Activated CD8-positive, alpha-beta memory T cell treated with anti-CD3 and anti-CD28 coated beads, Interleukin-2, amount 10 ng/mL, durations not matched to agents 7 days and 5 days (primary cell): Measurements from ENCODE around the gene CMTM7. TPM values are rescaled to one million over a fixed set of nuclear protein-coding genes. Genes with fewer than 3 reads are reported as not detected.

Source experiments
- ATAC-seq: fragments of 150-1000 bp; cut with Tn5 transposase; one replicate; pipeline ENCODE4 v1.10.0; 2021; ENCODE audit warnings: moderate library complexity
- CTCF ChIA-PET: fragments of 350-600 bp; sonication (Branson Sonifier 250); formaldehyde crosslinking; loops from one replicate; lab custom pipeline; 2021; ENCODE audit warnings: antibody characterized with exemption; lab: Charles Lee
- DNase-seq: peaks from one replicate; pipeline ENCODE4 v3.0.0-alpha.2; 2020
- H3K27ac Mint-ChIP-seq: one replicate; pipeline ENCODE4 v1.8.0; 2021; ENCODE audit warnings: mild to moderate bottlenecking, mixed read lengths
- H3K27me3 Mint-ChIP-seq: one replicate; pipeline ENCODE4 v1.8.0; 2021; ENCODE audit warnings: mixed read lengths
- H3K36me3 Mint-ChIP-seq: one replicate; pipeline ENCODE4 v1.8.0; 2021; ENCODE audit warnings: mild to moderate bottlenecking, mixed read lengths
- H3K4me1 Mint-ChIP-seq: one replicate; pipeline ENCODE4 v1.8.0; 2021; ENCODE audit warnings: mixed read lengths
- H3K4me3 Mint-ChIP-seq: one replicate; pipeline ENCODE4 v1.8.0; 2021; ENCODE audit warnings: mild to moderate bottlenecking, moderate library complexity, mixed read lengths
- H3K9me3 Mint-ChIP-seq: one replicate; pipeline ENCODE4 v1.8.0; 2022; ENCODE audit warnings: low read depth, mixed read lengths
- total RNA-seq, 2 experiments: library from RNA; stranded (reverse); gene quantifications; one replicate each; pipeline ENCODE4 v1.2.3, GENCODE V29; 2021

The CMTM7 gene
- total RNA-seq, 2 experiments from 2014 or later, result 42.6 to 49.8 TPM

DNA sequence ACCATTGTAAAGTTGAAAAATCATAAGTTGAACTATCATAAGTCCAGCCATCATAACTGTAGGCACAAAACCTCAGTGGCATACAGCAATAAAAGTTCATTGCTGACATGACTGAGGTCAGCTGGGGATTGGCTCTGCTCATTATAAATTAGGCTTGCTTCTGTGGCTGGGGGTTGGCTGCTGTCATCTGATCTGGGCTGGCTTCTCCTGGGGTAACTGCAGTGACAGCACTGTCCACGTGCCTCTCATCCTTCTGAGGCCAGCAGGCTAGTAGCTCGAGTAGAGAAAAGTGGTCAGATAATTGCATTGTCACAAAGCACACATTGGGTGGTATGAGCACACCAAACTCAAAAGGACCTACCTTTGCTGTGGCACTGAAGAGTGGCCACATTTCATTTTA, 31.3 kb downstream of the CMTM7 start:
- Mint-ChIP-seq H3K4me1 (peaks cover 89% of the 10 kb centered on the region), H3K9me3 (no peaks in the 10 kb centered on the region), H3K27me3 (no peaks in the 10 kb centered on the region), H3K36me3 (peaks cover 10% of the 10 kb centered on the region), H3K4me3 (peak overlapping the region; percentile 66), H3K27ac (peak overlapping the region; percentile 93)
- CTCF ChIA-PET, result interaction anchor here (0.8 to 5.7 kb wide), 9 partner anchors 10 to 47 kb away, joined by 3 to 40 read pairs (median 4); partner anchors contain the start of gene CMTM7
- ATAC-seq (peak; percentile 8), DNase-seq (peak; percentile 63)

DNA sequence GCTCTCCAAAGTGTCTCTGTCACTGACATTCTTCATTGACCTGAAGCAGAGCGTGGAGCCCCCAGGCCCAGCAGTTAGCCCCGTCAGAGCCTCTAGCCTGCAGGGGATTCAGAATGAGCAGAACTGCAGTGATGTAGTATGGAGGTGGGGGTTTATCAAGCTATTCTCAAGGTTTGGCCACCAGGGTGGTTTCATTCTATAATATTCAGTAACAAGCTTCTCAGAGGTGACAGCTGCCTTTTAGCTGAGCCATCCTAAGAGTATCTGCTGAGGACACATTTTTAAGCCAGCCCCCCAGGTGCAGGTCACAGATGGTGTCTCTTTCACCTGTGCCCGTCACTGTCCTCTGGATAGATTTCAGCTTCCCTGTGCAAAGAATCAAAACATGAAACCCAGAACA, 31.9 kb downstream of the CMTM7 start:
- DNase-seq (no peak), ATAC-seq (peak; percentile 15)
- H3K27me3 Mint-ChIP-seq, result no peaks in the 10 kb centered on the region
- H3K4me1 Mint-ChIP-seq, result peaks cover 93% of the 10 kb centered on the region
- H3K9me3 Mint-ChIP-seq, result no peaks in the 10 kb centered on the region
- peak overlapping the region; percentile 66 for H3K4me3 Mint-ChIP-seq
- peak overlapping the region; percentile 93 for H3K27ac Mint-ChIP-seq
- CTCF ChIA-PET, result interaction anchor here (0.8 to 5.7 kb wide), 11 partner anchors 9 to 48 kb away, joined by 3 to 40 read pairs (median 4); partner anchors contain the start of gene CMTM7
- H3K36me3 Mint-ChIP-seq, result peaks cover 8% of the 10 kb centered on the region

DNA sequence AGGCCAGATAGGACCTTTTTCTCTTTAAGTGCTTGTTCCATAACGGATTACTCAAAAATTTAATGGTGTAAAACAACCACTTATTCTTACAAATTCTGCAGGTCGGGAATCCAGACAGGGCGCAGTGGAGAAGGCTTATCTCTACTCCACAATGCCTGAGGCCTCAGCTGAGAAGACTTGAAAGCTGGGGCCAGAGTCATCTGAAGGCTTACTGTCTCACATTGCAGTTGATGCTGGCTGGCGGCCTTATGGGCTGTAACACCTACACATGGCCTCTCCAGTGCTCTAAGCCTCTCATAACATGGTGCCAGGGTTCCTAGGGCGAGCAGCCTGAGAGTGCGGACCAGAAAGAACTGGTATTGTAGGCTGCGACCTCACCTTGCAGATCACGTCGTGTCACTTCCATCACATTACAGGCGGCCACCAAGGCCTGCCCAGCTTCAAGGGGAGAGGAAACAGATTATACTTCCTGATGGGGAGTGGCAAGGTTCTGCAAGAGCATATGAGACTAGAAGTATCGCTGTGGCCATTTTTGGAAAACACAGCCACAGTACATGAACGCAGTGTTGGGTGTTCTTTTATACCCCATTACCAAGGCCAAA, 32.4 kb downstream of the CMTM7 start:
- no peaks in the 10 kb centered on the region for H3K9me3 Mint-ChIP-seq
- H3K4me1 Mint-ChIP-seq, result peaks cover 94% of the 10 kb centered on the region
- H3K27ac Mint-ChIP-seq, result peak overlapping the region; percentile 93
- peak; percentile 78 for DNase-seq
- H3K36me3 Mint-ChIP-seq, result peaks cover 5% of the 10 kb centered on the region
- H3K27me3 Mint-ChIP-seq, result no peaks in the 10 kb centered on the region
- CTCF ChIA-PET, result interaction anchor here (0.6 to 5.7 kb wide), 16 partner anchors 9 to 262 kb away, joined by 3 to 40 read pairs (median 5); partner anchors contain the start of gene CMTM7
- ATAC-seq, result peak; percentile 64
- peak overlapping the region; percentile 66 for H3K4me3 Mint-ChIP-seq

DNA sequence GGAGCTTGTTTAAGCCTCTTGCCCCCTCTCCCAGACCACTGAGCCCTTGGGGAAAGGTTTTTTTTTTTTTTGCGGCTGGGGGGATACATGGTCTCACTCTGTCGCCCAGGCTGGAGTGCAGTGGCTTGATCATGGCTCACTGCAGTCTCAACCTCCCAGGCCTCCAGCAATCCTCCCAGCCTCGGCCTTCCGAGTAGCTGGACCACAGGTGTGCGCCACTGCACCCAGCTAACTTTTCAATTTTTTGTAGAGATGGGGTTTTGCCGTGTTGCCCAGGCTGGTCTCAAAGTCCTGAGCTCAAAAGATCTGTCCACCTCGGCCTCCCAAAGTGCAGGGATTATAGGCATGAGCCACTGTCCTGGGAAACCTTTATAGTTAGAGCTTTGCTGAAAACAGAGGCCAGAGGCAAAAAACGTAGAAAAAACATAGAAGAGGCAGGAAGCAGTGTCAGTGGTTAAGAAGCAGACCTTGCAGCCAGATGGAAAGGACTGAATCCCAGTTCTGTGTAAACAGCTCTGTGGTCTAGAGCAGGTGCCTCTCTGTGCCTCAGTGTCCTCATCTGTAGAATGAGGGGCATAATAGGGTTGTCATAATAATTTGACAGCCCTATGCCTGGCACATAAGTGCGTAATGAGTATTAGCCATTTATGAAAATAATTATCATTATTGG, 33.1 kb downstream of the CMTM7 start:
- H3K9me3 Mint-ChIP-seq, result no peaks in the 10 kb centered on the region

DNA sequence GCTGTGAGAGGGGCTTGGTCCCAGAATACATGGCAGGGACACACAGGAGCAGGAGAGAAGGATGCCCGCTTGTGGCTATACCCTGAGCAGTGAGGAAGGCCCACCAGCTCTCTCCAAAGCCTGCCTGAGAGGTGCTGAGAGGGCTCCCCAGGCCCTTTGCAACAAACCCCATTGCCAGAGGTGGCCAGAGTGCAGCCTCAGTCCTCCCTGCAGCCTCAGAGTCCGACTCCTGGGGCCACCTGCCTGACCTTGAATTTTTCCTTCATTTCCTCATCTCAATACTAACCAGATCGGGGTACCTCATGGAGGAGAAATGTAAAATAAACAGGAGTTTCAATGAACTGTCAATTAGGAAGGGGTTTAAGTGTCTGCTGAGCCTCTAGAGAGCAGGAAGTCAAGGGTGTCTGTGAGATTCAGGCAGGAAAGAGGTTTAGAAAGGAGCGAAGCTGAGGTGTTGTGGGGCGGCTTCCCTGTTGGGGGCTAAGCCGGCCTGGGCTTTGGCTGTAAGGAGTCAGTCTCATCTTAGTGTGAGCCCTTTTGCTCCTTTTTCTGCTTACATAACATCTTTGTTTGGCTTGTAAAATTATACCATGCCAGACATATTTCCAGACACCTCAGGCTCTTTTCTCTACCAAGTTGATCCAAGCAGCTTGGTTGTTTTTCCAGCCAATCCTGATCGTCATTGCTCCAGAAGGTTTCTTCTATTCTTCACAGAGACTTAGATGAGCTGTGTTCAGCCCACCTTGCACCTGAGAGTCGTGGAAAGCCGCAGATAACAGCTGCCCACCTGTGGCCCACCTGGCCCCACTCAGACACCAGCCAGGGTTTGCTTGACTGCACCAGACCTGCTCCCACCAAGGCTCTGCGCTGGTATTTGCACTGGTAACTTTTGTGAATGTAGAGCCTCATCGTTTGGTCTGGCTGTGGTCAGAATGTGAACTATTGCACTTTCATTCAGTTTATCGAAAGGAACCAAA, 36.7 kb downstream of the CMTM7 start:
- peaks cover 5% of the 10 kb centered on the region for H3K36me3 Mint-ChIP-seq
- H3K27ac Mint-ChIP-seq, result peak overlapping the region; percentile 99
- peak overlapping the region; percentile 61 for H3K4me3 Mint-ChIP-seq

More for the DNA sequence above, 33.1 kb downstream of the CMTM7 start:
- DNase-seq, result no peak
- Mint-ChIP-seq H3K27ac (peak overlapping the region; percentile 93), H3K36me3 (peaks cover 3% of the 10 kb centered on the region), H3K27me3 (no peaks in the 10 kb centered on the region), H3K4me1 (peaks cover 90% of the 10 kb centered on the region), H3K4me3 (peak overlapping the region; percentile 66)
- ATAC-seq, result no peak
- CTCF ChIA-PET, result interaction anchor here (0.6 to 5.7 kb wide), 16 partner anchors 8 to 262 kb away, joined by 3 to 40 read pairs (median 7); partner anchors contain the start of gene CMTM7

DNA sequence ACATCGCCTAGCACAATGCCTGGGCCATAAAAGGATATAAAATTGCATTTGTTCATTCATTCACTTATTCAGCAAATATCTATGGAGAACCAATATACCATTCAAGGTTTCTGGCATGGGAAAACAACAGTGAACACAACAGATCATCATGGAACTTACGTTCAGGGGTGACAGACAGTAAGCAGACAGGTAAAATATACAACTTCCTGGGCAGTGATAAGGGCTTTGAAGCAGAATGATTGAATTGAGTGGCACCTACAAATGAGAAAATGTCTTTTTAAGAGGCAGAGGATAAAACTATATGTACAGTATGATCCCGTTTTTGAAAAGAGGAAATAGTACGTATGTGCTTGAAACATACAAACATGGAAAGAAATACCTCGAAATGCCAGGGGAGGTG, 39.2 kb downstream of the CMTM7 start:
- Mint-ChIP-seq H3K36me3 (peaks cover 5% of the 10 kb centered on the region), H3K27me3 (no peaks in the 10 kb centered on the region), H3K9me3 (no peaks in the 10 kb centered on the region), H3K4me3 (peak overlapping the region; percentile 0), H3K4me1 (peaks cover 87% of the 10 kb centered on the region), H3K27ac (peak overlapping the region; percentile 99)
- ATAC-seq, result no peak
- no peak for DNase-seq
- CTCF ChIA-PET, result no interaction called here

More for the DNA sequence above, 36.7 kb downstream of the CMTM7 start:
- ATAC-seq, result peak; percentile 50
- CTCF ChIA-PET, result interaction anchor here (0.6 to 3.5 kb wide), 14 partner anchors 8 to 40 kb away, joined by 3 to 18 read pairs (median 4); partner anchors contain the start of gene CMTM7
- H3K9me3 Mint-ChIP-seq, result no peaks in the 10 kb centered on the region
- no peaks in the 10 kb centered on the region for H3K27me3 Mint-ChIP-seq
- DNase-seq, result peak; percentile 75
- H3K4me1 Mint-ChIP-seq, result peaks cover 91% of the 10 kb centered on the region

DNA sequence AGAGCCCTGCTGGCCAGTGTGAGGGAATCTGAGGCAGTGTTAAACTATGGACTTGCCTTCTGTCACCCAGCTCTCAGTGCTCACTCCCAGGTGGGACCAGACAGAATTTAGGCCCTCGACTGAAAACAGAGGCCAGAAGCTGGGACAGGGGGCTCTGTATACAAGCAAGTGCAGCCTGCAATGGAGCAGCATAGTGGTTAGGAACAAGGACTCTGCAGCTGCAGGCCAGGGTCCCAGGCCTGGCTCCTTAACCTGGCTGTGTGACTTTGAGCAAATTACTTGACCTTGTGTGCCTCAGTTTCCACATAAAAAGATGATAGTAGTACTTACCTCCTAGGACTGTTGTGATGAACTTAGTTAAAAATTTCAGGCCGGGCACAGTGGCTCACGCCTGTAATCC, 39.8 kb downstream of the CMTM7 start:
- H3K27ac Mint-ChIP-seq, result peak overlapping the region; percentile 99
- no peak overlapping the region for H3K4me3 Mint-ChIP-seq
- CTCF ChIA-PET, result interaction anchor here (2.9 to 3.3 kb wide), 2 partner anchors 34 to 36 kb away, joined by 21 to 24 read pairs; no protein-coding TSS in a partner anchor
- ATAC-seq (no peak), DNase-seq (no peak)
- H3K4me1 Mint-ChIP-seq, result peaks cover 88% of the 10 kb centered on the region
- H3K9me3 Mint-ChIP-seq, result no peaks in the 10 kb centered on the region
- no peaks in the 10 kb centered on the region for H3K27me3 Mint-ChIP-seq
- H3K36me3 Mint-ChIP-seq, result peaks cover 4% of the 10 kb centered on the region

DNA sequence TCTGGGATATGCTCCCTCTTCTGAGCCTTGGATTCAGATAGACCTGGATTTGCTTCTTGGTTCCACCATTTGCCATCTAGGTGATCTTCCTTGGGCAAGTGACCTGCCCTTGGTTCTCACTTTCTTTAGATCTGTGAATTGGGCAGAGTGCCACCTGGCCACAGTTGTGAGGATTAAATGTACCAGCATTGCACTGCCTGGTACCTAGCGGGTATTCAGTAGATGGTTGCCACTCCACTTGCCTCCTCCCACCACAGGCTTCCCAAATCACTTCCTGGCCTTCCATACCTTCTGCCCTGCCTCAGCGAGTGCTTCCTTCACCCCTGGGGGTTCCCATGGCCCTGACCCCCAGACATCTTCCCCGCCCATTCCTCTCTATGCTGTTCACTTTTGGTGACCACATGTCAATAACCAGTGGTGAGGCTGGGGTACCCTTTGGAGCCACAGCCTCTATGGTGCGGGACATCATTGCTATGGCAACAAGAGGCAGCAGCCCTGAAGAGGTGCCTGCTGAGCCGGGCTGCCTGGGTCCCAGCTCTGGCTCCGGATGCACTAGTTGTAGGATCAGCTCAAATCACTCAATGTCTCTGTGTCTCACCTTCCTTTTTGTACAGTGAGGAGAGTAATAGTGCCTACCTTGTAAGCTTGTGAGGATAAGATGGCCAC, 40.5 kb downstream of the CMTM7 start:
- CTCF ChIA-PET, result interaction anchor here (0.7 to 3.3 kb wide), 10 partner anchors 9 to 57 kb away, joined by 3 to 24 read pairs (median 11); no protein-coding TSS in a partner anchor
- Mint-ChIP-seq H3K27me3 (no peaks in the 10 kb centered on the region), H3K4me3 (peak overlapping the region; percentile 70), H3K9me3 (no peaks in the 10 kb centered on the region), H3K4me1 (peaks cover 90% of the 10 kb centered on the region), H3K36me3 (peaks cover 4% of the 10 kb centered on the region), H3K27ac (peak overlapping the region; percentile 99)
- DNase-seq (peak; percentile 68), ATAC-seq (peak; percentile 37)

DNA sequence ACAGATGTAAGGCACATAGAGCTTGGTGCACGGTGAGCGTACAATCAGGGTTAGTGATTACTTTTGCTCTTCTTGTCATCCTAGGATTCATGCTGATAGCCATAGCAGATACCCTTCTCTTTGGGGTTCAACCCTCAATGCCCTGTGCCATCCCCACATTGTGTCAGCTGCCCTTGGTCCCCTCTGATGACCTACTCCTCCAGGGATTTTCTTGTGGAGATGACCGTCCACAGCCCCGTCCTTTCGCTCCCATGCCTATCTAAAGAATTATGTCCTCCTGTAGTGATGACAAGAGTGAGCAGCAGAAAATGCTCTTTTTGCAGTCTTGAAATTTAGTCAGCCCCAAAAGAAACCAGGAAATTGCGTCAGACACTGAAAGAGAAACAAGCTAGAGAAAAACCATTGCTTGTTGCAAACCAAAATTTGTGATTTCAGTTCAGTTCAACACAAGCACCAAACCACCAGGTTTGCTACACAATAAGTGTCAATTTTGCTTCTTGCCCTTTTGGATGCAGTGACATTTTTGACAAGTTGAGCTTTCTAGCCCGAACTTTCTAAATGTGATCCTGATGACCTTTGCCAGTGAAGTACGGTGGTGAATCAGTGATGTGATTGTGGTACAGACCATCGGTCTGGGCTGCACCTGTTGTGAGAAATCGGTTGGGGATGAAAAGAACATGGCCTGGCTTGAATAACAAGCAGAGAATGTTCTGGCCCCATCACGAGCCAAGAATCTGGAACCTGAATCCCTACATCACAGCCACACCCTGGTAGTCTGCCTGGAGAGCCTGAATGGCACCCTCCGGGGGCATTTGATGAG, 41.3 kb downstream of the CMTM7 start:
- ATAC-seq, result peak; percentile 48
- CTCF ChIA-PET, result interaction anchor here (1.0 to 3.3 kb wide), 10 partner anchors 10 to 193 kb away, joined by 3 to 24 read pairs (median 11); no protein-coding TSS in a partner anchor
- Mint-ChIP-seq H3K4me3 (peak overlapping the region; percentile 70), H3K36me3 (peaks cover 4% of the 10 kb centered on the region), H3K27me3 (no peaks in the 10 kb centered on the region), H3K27ac (peak overlapping the region; percentile 99), H3K9me3 (no peaks in the 10 kb centered on the region), H3K4me1 (peaks cover 86% of the 10 kb centered on the region)
- DNase-seq, result peak; percentile 64

DNA sequence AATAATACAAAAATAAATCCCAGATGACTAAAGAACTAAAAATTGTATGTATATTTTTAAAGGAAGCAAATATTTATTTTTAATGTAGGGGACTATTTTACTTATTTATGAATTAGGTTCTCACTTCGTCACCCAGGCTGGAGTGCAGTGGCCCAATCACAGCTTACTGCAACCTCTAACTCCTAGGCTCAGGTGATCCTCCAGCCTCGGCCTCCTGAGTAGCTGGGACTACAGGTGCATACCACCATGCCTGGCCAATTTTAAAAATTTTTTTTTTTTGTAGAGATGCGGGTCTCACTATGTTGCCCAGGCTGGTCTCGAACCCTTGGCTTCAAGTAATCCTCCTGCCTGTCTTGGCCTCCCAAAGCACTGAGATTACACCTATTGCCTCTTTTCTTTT, 42.6 kb downstream of the CMTM7 start:
- Mint-ChIP-seq H3K27me3 (no peaks in the 10 kb centered on the region), H3K4me1 (peaks cover 86% of the 10 kb centered on the region), H3K4me3 (no peak overlapping the region), H3K9me3 (no peaks in the 10 kb centered on the region), H3K36me3 (peaks cover 5% of the 10 kb centered on the region), H3K27ac (peak overlapping the region; percentile 99)
- ATAC-seq, result no peak
- DNase-seq, result peak; percentile 11
- CTCF ChIA-PET, result interaction anchor here (0.7 to 3.3 kb wide), 8 partner anchors 9 to 60 kb away, joined by 3 to 24 read pairs (median 8); no protein-coding TSS in a partner anchor
